HL-60 (cell line): Measurements from ENCODE around the gene NEK7.
A peak's percentile ranks its signal among the peaks of the same experiment; 100 is the strongest.

Experiments
- GABPA ChIP-seq: IDR thresholded peaks from 2 replicates; pipeline ENCODE4 v1.6.1; 2012; ENCODE audit warnings: low read depth
- POLR2AphosphoS5 ChIP-seq: IDR thresholded peaks from 2 replicates; pipeline ENCODE4 v1.6.1; 2012; ENCODE audit warnings: low read depth
- TF ChIP-seq, protein P1 (sequence below): IDR thresholded peaks from one replicate; pipeline ENCODE4 v1.5.1; 2011; ENCODE audit warnings: low read length, control low read depth, inconsistent platforms; ENCODE audit not compliant: insufficient read depth
- TF ChIP-seq, protein P2 (sequence below): IDR thresholded peaks from 2 replicates; pipeline ENCODE4 v1.6.1; 2012; ENCODE audit warnings: low read depth; ENCODE audit not compliant: insufficient replicate concordance

GRCh38 chr1:198158735-198159589 is 2.2 kb downstream of the NEK7 start:
- TF ChIP-seq, protein P1, sequence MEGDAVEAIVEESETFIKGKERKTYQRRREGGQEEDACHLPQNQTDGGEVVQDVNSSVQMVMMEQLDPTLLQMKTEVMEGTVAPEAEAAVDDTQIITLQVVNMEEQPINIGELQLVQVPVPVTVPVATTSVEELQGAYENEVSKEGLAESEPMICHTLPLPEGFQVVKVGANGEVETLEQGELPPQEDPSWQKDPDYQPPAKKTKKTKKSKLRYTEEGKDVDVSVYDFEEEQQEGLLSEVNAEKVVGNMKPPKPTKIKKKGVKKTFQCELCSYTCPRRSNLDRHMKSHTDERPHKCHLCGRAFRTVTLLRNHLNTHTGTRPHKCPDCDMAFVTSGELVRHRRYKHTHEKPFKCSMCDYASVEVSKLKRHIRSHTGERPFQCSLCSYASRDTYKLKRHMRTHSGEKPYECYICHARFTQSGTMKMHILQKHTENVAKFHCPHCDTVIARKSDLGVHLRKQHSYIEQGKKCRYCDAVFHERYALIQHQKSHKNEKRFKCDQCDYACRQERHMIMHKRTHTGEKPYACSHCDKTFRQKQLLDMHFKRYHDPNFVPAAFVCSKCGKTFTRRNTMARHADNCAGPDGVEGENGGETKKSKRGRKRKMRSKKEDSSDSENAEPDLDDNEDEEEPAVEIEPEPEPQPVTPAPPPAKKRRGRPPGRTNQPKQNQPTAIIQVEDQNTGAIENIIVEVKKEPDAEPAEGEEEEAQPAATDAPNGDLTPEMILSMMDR: no peak
- TF ChIP-seq POLR2AphosphoS5 (peak; percentile 95), GABPA (peak; percentile 74)
- TF ChIP-seq, protein P2, sequence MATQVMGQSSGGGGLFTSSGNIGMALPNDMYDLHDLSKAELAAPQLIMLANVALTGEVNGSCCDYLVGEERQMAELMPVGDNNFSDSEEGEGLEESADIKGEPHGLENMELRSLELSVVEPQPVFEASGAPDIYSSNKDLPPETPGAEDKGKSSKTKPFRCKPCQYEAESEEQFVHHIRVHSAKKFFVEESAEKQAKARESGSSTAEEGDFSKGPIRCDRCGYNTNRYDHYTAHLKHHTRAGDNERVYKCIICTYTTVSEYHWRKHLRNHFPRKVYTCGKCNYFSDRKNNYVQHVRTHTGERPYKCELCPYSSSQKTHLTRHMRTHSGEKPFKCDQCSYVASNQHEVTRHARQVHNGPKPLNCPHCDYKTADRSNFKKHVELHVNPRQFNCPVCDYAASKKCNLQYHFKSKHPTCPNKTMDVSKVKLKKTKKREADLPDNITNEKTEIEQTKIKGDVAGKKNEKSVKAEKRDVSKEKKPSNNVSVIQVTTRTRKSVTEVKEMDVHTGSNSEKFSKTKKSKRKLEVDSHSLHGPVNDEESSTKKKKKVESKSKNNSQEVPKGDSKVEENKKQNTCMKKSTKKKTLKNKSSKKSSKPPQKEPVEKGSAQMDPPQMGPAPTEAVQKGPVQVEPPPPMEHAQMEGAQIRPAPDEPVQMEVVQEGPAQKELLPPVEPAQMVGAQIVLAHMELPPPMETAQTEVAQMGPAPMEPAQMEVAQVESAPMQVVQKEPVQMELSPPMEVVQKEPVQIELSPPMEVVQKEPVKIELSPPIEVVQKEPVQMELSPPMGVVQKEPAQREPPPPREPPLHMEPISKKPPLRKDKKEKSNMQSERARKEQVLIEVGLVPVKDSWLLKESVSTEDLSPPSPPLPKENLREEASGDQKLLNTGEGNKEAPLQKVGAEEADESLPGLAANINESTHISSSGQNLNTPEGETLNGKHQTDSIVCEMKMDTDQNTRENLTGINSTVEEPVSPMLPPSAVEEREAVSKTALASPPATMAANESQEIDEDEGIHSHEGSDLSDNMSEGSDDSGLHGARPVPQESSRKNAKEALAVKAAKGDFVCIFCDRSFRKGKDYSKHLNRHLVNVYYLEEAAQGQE: peak; percentile 69
